ENCODE measurements around the gene KCTD17.

DNA sequence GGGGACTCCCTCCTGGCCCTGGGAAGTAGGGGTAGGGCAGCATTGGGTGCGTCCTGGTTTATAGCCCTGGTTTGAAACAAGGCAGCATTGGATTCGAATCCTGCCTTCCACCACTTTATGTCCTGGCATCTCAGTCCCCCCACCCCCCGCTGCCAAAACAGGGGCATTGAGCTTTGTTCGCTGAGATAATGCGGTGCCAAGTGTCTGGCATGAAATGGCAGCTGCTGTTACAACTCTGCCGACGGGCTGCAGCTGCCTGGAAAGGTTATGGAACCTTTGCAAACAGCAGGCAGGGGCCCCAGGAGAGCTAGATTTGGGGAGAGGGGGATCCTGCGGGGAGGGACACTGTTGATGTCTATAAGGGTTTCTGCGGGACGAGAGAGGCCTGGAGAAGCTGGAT lies 34.2 kb upstream of the KCTD17 start:
- TF ChIP-seq GATA2 (IDR thresholded peaks at IDR 0.05; ENCODE audit: low read depth, low read length) (no peak), GATA3 (IDR thresholded peaks at IDR 0.05; ENCODE audit: low read depth, low read length) (no peak)

All from SH-SY5Y (cell line).